ENCODE measurements around the gene AMIGO3. TPM values are rescaled to one million over a fixed set of nuclear protein-coding genes. Genes with fewer than 3 reads are reported as not detected.

AMIGO3 gene
- total and polyA plus RNA-seq, 2 experiments from 2014 or later = 2.9 to 10.4 TPM

- peaks cover 4% of the 10 kb centered on the region; the same call in 1 of the 3 replicates for H3K36me3 Mint-ChIP-seq (ENCODE audit: low read depth)
- H3K27ac Mint-ChIP-seq = no peak overlapping the region
- Histone ChIP-seq H3F3A (replicated peaks; ENCODE audit: low read depth) (0 out of 2 replicates have a peak, but pooled peaks cover 4% of the 10 kb centered on the region), H2AFZ (no peak overlapping the region), H3K9me2 (ENCODE audit: insufficient read depth) (no peaks in the 10 kb centered on the region), H3K4me1 (ENCODE audit: insufficient read depth) (no peaks in the 10 kb centered on the region; the same call in 1 of the 2 replicates), H3K27me3 (ENCODE audit: insufficient read depth) (no peaks in the 10 kb centered on the region), H3K79me2 (replicated peaks; ENCODE audit: insufficient read depth) (no peaks in the 10 kb centered on the region), H3K27ac (ENCODE audit: low read depth) (no peak overlapping the region), H4K20me1 (replicated peaks; ENCODE audit: insufficient read depth) (peaks cover 2% of the 10 kb centered on the region; the same call in 1 of the 2 replicates), H3K36me3 (ENCODE audit: insufficient read depth) (no peaks in the 10 kb centered on the region), H3K4me3 (no peak overlapping the region), H3K4me2 (no peak overlapping the region)
- peaks cover 6% of the 10 kb centered on the region; the same call in 1 of the 3 replicates for H3K9me3 Mint-ChIP-seq
- TF ChIP-seq STAT1 (IDR thresholded peaks at IDR 0.05; ENCODE audit: unreplicated experiment) = no peak
- no peak for TF ChIP-seq POLR2AphosphoS5 (IDR thresholded peaks at IDR 0.05; ENCODE audit: low read depth)
- TF ChIP-seq ZNF114 (CRISPR knock-in tag; IDR thresholded peaks at IDR 0.05) = no peak
- TF ChIP-seq EZH2 (IDR thresholded peaks at IDR 0.05; ENCODE audit: low read depth, unreplicated experiment) = no peak
- no peak for TF ChIP-seq JUNB (IDR thresholded peaks at IDR 0.05; ENCODE audit: unreplicated experiment)
- no peak for TF ChIP-seq NANOG (IDR thresholded peaks at IDR 0.05; ENCODE audit: borderline replicate concordance)
- no peak for TF ChIP-seq CREB1 (CRISPR knock-in tag; IDR thresholded peaks at IDR 0.05; ENCODE audit: low read depth)
- TF ChIP-seq CTCF (conservative IDR thresholded peaks at IDR 0.05; ENCODE audit: low read depth in 2 of 2) = no peak
- TF ChIP-seq ZNF462 (CRISPR knock-in tag; IDR thresholded peaks at IDR 0.05) = no peak
- TF ChIP-seq REST (IDR thresholded peaks at IDR 0.05; ENCODE audit: unreplicated experiment) = no peak
- TF ChIP-seq ZNF331 (CRISPR knock-in tag; IDR thresholded peaks at IDR 0.05; ENCODE audit: low read depth) = no peak
- no peak for TF ChIP-seq EZH2phosphoT487 (IDR thresholded peaks at IDR 0.05; ENCODE audit: unreplicated experiment)
- TF ChIP-seq ETS1 (IDR thresholded peaks at IDR 0.05) = no peak
- DNase-seq (ENCODE audit: low spot score) (no peak), ATAC-seq (no peak)
- H3K4me3 Mint-ChIP-seq = no peak overlapping the region
- peaks cover 28% of the 10 kb centered on the region for H3K27me3 Mint-ChIP-seq (ENCODE audit: insufficient read depth, low read depth, poor library complexity)
- H3K4me1 Mint-ChIP-seq = peaks cover 15% of the 10 kb centered on the region
Observed at GRCh38 chr3:49714728-49715550, 4.5 kb downstream of the AMIGO3 start.
